GM12878 (cell line): ENCODE data around the gene LAD1. TPM values are rescaled to one million over a fixed set of nuclear protein-coding genes. Genes with fewer than 3 reads are reported as not detected.

Experiments used
- ATAC-seq: fragments of 200-7000 bp; cut with Tn5 transposase; 3 replicates; pipeline ENCODE4 v1.9.1; 2020; ENCODE audit warnings: mild to moderate bottlenecking, moderate library complexity
- BruUV-seq: library from RNA; stranded (reverse); fragments of 400-500 nt; replicated peaks from 2 replicates; lab custom pipeline; 2021; lab: Mats Ljungman, UMichigan
- CTCF ChIA-PET: fragments of 300-600 bp; sonication (Branson Sonifier 250); formaldehyde crosslinking; extraction: SDS; loops from one replicate; lab custom pipeline; 2021; ENCODE audit warnings: inconsistent platforms; lab: Yijun Ruan, JAX
- POLR2A ChIA-PET: fragments of 350-600 bp; formaldehyde crosslinking; extraction: SDS; loops from one replicate; lab custom pipeline; 2021; ENCODE audit warnings: inconsistent platforms; lab: Charles Lee
- RAD21 ChIA-PET: fragments of 300-600 bp; sonication (Branson Sonifier 250); formaldehyde crosslinking; loops from one replicate; lab custom pipeline; 2023; ENCODE audit warnings: antibody characterized with exemption; ENCODE audit not compliant: unreplicated experiment; lab: Charles Lee
- SMC1A ChIA-PET: fragments of 300-600 bp; sonication (Branson Sonifier 250); formaldehyde crosslinking; loops from one replicate; lab custom pipeline; 2023; ENCODE audit not compliant: unreplicated experiment, uncharacterized antibody; lab: Charles Lee
- DNase-seq: peaks from one replicate; pipeline ENCODE4 v3.0.0-alpha.2; 2011; ENCODE audit warnings: low read depth, low spot score
- FAIRE-seq: peaks from 3 replicates; lab custom pipeline; 2011; peaks lifted over from hg19 to GRCh38; lab: Jason Lieb, UNC
- H2AFZ ChIP-seq: 2 replicates; pipeline ENCODE4 v1.6.0; 2011; ENCODE audit warnings: low read depth, low read length, control low read depth; ENCODE audit not compliant: control insufficient read depth
- H3K27ac ChIP-seq: 2 replicates; pipeline ENCODE4 v1.5.1; 2011; ENCODE audit warnings: control low read depth; ENCODE audit not compliant: control insufficient read depth, insufficient read depth
- H3K27me3 ChIP-seq, 2 experiments: replicated peaks in 1 of 2; 2 replicates each; pipeline versions ENCODE4 v1.6.0 to v1.6.1; 2011; ENCODE audit warnings: low read length in 1 of 2; ENCODE audit not compliant: control insufficient read depth in 2 of 2, insufficient read depth in 2 of 2
- H3K36me3 ChIP-seq, 2 experiments: 2 replicates each; pipeline ENCODE4 v1.5.1; 2011; ENCODE audit warnings: low read length in 1 of 2; ENCODE audit not compliant: control insufficient read depth in 2 of 2, insufficient read depth in 2 of 2
- H3K4me1 ChIP-seq: 2 replicates; pipeline ENCODE4 v1.6.1; 2011; ENCODE audit warnings: mild to moderate bottlenecking, low read length, moderate library complexity, mixed read lengths; ENCODE audit not compliant: control insufficient read depth, insufficient read depth
- H3K4me2 ChIP-seq: 2 replicates; pipeline ENCODE4 v1.6.0; 2011; ENCODE audit warnings: control low read depth; ENCODE audit not compliant: control insufficient read depth, insufficient read depth
- H3K4me3 ChIP-seq: fragments of 200-600 bp; sonication (generic); 2 replicates; pipeline ENCODE4 v1.5.1; 2016
- H3K79me2 ChIP-seq: 2 replicates; pipeline ENCODE4 v1.6.0; 2011; ENCODE audit warnings: low read length; ENCODE audit not compliant: control insufficient read depth, insufficient read depth
- H3K9ac ChIP-seq: 2 replicates; pipeline ENCODE4 v1.8.0; 2011; ENCODE audit warnings: low read length, control low read depth, mixed read lengths; ENCODE audit not compliant: control insufficient read depth, insufficient read depth
- H3K9me3 ChIP-seq: replicated peaks from 3 replicates; pipeline ENCODE4 v1.5.1; 2011; ENCODE audit warnings: mild to moderate bottlenecking, low read length; ENCODE audit not compliant: control insufficient read depth, insufficient read depth
- H4K20me1 ChIP-seq: 2 replicates; pipeline ENCODE4 v1.6.0; 2011; ENCODE audit not compliant: control insufficient read depth, insufficient read depth
- ASH2L ChIP-seq: fragments of 300-600, 200-600 bp; sonication (generic); IDR thresholded peaks from 2 replicates; pipeline ENCODE4 v1.6.1; 2017; ENCODE audit warnings: low read depth, mild to moderate bottlenecking, borderline replicate concordance
- BCL3 ChIP-seq: IDR thresholded peaks from 2 replicates; pipeline ENCODE4 v1.6.1; 2011; ENCODE audit warnings: borderline replicate concordance, low read depth, mild to moderate bottlenecking, moderate library complexity, low read length; ENCODE audit not compliant: insufficient read depth, poor library complexity, severe bottlenecking
- BCLAF1 ChIP-seq: fragments of 450-650 bp; IDR thresholded peaks from 2 replicates; pipeline ENCODE4 v1.6.1; 2017; ENCODE audit warnings: antibody characterized with exemption, mild to moderate bottlenecking, moderate library complexity
- BRCA1 ChIP-seq: IDR thresholded peaks from 2 replicates; pipeline ENCODE4 v1.6.1; 2011; ENCODE audit warnings: low read depth, low read length, improper control_type of control experiment
- EP300 ChIP-seq, 2 experiments: fragments of 150-350 bp in 1 of 2; IDR thresholded peaks; 2 replicates each; pipeline ENCODE4 v1.6.1; 2011 to 2012; ENCODE audit warnings: low read depth in 2 of 2, low read length in 2 of 2, borderline replicate concordance in 1 of 2, improper control_type of control experiment in 1 of 2, inconsistent platforms in 1 of 2; ENCODE audit not compliant: control insufficient read depth in 1 of 2
- MEF2A ChIP-seq: IDR thresholded peaks from 2 replicates; pipeline ENCODE4 v1.6.1; 2011; ENCODE audit warnings: low read depth, mild to moderate bottlenecking, low read length, moderate library complexity; ENCODE audit not compliant: insufficient read depth
- PAX5 ChIP-seq: IDR thresholded peaks from 2 replicates; pipeline ENCODE4 v1.6.1; 2011; ENCODE audit warnings: low read depth, low read length, borderline replicate concordance
- SMAD5 ChIP-seq: IDR thresholded peaks from 2 replicates; pipeline ENCODE4 v1.6.1; 2016; ENCODE audit warnings: antibody characterized with exemption, low read depth
- SPI1 ChIP-seq: IDR thresholded peaks from 2 replicates; pipeline ENCODE4 v1.6.1; 2011; ENCODE audit warnings: low read depth, mild to moderate bottlenecking, low read length, moderate library complexity, borderline replicate concordance; ENCODE audit not compliant: insufficient read depth
- ZNF217 ChIP-seq: fragments of 450-650 bp; IDR thresholded peaks from 2 replicates; pipeline ENCODE4 v1.6.1; 2017; ENCODE audit warnings: antibody characterized with exemption, mild to moderate bottlenecking
- ZNF24 ChIP-seq: fragments of 450-650 bp; IDR thresholded peaks from 2 replicates; pipeline ENCODE4 v1.6.1; 2017; ENCODE audit warnings: antibody characterized with exemption, mild to moderate bottlenecking
- WGBS: methylation state at CpG from one replicate; pipeline ENCODE4 v1.1.6; 2016; ENCODE audit warnings: low lambda C conversion rate; ENCODE audit not compliant: insufficient replicate concordance, insufficient coverage; ENCODE audit errors: missing lambda C conversion rate; 5-methylcytosine and 5-hydroxymethylcytosine counted together
- in situ Hi-C: fragments of 300-500 bp; cut with MboI; formaldehyde crosslinking; loops from 9 replicates; pipeline ENCODE4 v1.14.3; 2018; ENCODE audit warnings: mixed read lengths
- intact Hi-C: fragments of 100-400 bp; cut with micrococcal nuclease; formaldehyde crosslinking; loops from one replicate; pipeline ENCODE4 v1.14.2; 2022; ENCODE audit not compliant: unreplicated experiment
- polyA plus RNA-seq, 11 experiments: library from polyadenylated mRNA; depleted of rRNA in 4 of 11; unstranded in 6 of 11; stranded (reverse) in 5 of 11; fragments of >200 nt; fragmentation: Nextera tagmentation in 4 of 11; fragmentation: Illumina TruSeq in 1 of 11; extraction: Ambion mirVana in 4 of 11; extraction: Trizol in 1 of 11; gene quantifications; 1 replicate in 1 of 11; 2 replicates in 10 of 11; pipeline versions ENCODE4 v1.2.1 to v1.2.3, GENCODE V29; 2011 to 2016; ENCODE audit warnings: inconsistent platforms in 2 of 11, missing spikeins in 2 of 11, low read depth in 1 of 11
- total RNA-seq, 4 experiments: library from RNA; depleted of rRNA in 3 of 4; stranded (reverse); fragments of >200 nt in 3 of 4; fragmentation: Illumina TruSeq in 1 of 4; extraction: Trizol in 1 of 4; gene quantifications; 2 replicates each; pipeline versions ENCODE4 v1.2.1 to v1.2.3, GENCODE V29; 2013 to 2021

LAD1 gene
- total and polyA plus RNA-seq, 10 of the 15 experiments (the other 5 are each of a cell fraction or from before 2014, with no cell fraction given) = 0.05 to 0.48 (median 0.32) TPM; not detected in 3

- H3K27me3 ChIP-seq = peaks cover 3 to 6% of the 10 kb centered on the region in 2 experiments
- WGBS = 68% methylated on average over 3 of the region's 3 CpGs
- BruUV-seq = no TSS peak
- in situ Hi-C loops = no loop called here
- intact Hi-C loops = loop anchor here (10.0 kb wide), 1 partner anchor 278 kb away; no protein-coding TSS in a partner anchor
- ChIA-PET CTCF (interaction anchor here (0.8 to 3.6 kb wide), 13 partner anchors 10 to 119 kb away, joined by 3 to 36 read pairs (median 5); partner anchors contain the start of gene TNNI1), RAD21 (interaction anchor here (1.3 kb wide), 2 partner anchors 8 to 109 kb away, joined by 3 to 4 read pairs; no protein-coding TSS in a partner anchor), SMC1A (interaction anchor here (0.8 to 2.2 kb wide), 3 partner anchors 9 to 109 kb away, joined by 3 to 6 read pairs (median 3); no protein-coding TSS in a partner anchor), POLR2A (no interaction called here)
- H3K36me3 ChIP-seq = no peaks in the 10 kb centered on the region
- FAIRE-seq = no peak
- H4K20me1 ChIP-seq = no peaks in the 10 kb centered on the region
- no peak for ATAC-seq
- H3K4me3 ChIP-seq = no peak overlapping the region
- H3K4me1 ChIP-seq = no peaks in the 10 kb centered on the region
- no peak overlapping the region for H2AFZ ChIP-seq
- no peak overlapping the region for H3K27ac ChIP-seq
- TF ChIP-seq SPI1 = no peak
- no peak for TF ChIP-seq BCL3
- no peak for TF ChIP-seq MEF2A
- no peak for TF ChIP-seq PAX5
- TF ChIP-seq SMAD5 = no peak
- no peak for TF ChIP-seq EP300 (IDR thresholded peaks at IDR 0.05; ENCODE audit: borderline replicate concordance in 1 of 2, control insufficient read depth in 1 of 2, low read depth in 2 of 2, low read length in 2 of 2)
- no peak for TF ChIP-seq BRCA1
- TF ChIP-seq ZNF24 = no peak
- TF ChIP-seq ASH2L = no peak
- no peak for TF ChIP-seq BCLAF1
- no peak for TF ChIP-seq ZNF217
- H3K9ac ChIP-seq = no peak overlapping the region
- no peaks in the 10 kb centered on the region for H3K9me3 ChIP-seq
- no peak overlapping the region for H3K4me2 ChIP-seq
- no peak for DNase-seq
- no peaks in the 10 kb centered on the region for H3K79me2 ChIP-seq
These were observed 36.2 kb downstream of the LAD1 start for GRCh38 chr1:201362906-201363305.
